HepG2 (cell line): Measurements from ENCODE around the gene RBM47. TPM values are rescaled to one million over a fixed set of nuclear protein-coding genes. Genes with fewer than 3 reads are reported as not detected.

ENCODE experiments used
- ETS1 ChIP-seq: sonication (generic); formaldehyde crosslinking; IDR thresholded peaks from 2 replicates; pipeline ENCODE4 v1.4.0; 2020; ENCODE audit warnings: missing genetic modification reagents
- GMEB1 ChIP-seq: sonication (generic); formaldehyde crosslinking; IDR thresholded peaks from 2 replicates; pipeline ENCODE4 v1.5.1; 2020; ENCODE audit warnings: missing genetic modification reagents, mild to moderate bottlenecking, borderline replicate concordance
- IRX3 ChIP-seq: sonication (generic); formaldehyde crosslinking; IDR thresholded peaks from 2 replicates; pipeline ENCODE4 v1.8.1; 2023; ENCODE audit warnings: mild to moderate bottlenecking, low read depth, missing genetic modification reagents, borderline replicate concordance
- MAF1 ChIP-seq: sonication (generic); formaldehyde crosslinking; IDR thresholded peaks from 2 replicates; pipeline ENCODE4 v1.5.0; 2020; ENCODE audit warnings: missing genetic modification reagents, borderline replicate concordance
- TAF15 ChIP-seq: fragments of 200-400 bp; formaldehyde crosslinking; IDR thresholded peaks from one replicate; pipeline ENCODE4 v1.6.1; 2018; ENCODE audit warnings: mild to moderate bottlenecking, low read depth, low read length; ENCODE audit not compliant: poor library complexity, severe bottlenecking
- ZBTB4 ChIP-seq: sonication (generic); formaldehyde crosslinking; IDR thresholded peaks from 2 replicates; pipeline ENCODE4 v1.4.0; 2020; ENCODE audit warnings: missing genetic modification reagents, mild to moderate bottlenecking, borderline replicate concordance
- ZFP1 ChIP-seq: IDR thresholded peaks from 2 replicates; pipeline ENCODE4 v1.6.1; 2016
- ZNF232 ChIP-seq: sonication (generic); formaldehyde crosslinking; IDR thresholded peaks from 2 replicates; pipeline ENCODE4 v1.4.0; 2020; ENCODE audit warnings: missing genetic modification reagents, borderline replicate concordance
- polyA plus RNA-seq, 8 experiments: library from polyadenylated mRNA; depleted of rRNA in 3 of 8; stranded (reverse) in 7 of 8; unstranded in 1 of 8; fragments of >200 nt; fragmentation: Illumina TruSeq in 4 of 8; extraction: Trizol in 4 of 8; gene quantifications; 2 replicates each; pipeline versions ENCODE4 v1.2.1 to v1.2.3, GENCODE V29; 2011 to 2016; ENCODE audit warnings: low read depth in 4 of 8, missing spikeins in 1 of 8, mixed read lengths in 1 of 8; ENCODE audit not compliant: insufficient read depth in 1 of 8
- total RNA-seq, 5 experiments: library from RNA; depleted of rRNA; stranded (reverse); fragments of >200 nt; fragmentation: Illumina TruSeq; extraction: Trizol; gene quantifications; 2 replicates each; pipeline ENCODE4 v1.2.3, GENCODE V29; 2016; ENCODE audit warnings: low read depth in 1 of 5

RBM47 gene
- total and polyA plus RNA-seq, 2 of the 13 experiments (the other 11 are each of a cell fraction or from before 2014, with no cell fraction given), result 1.2 to 2.5 TPM

- TF ChIP-seq ETS1, result no peak
- TF ChIP-seq TAF15, result no peak
- TF ChIP-seq ZNF232 (CRISPR knock-in tag), result no peak
- TF ChIP-seq IRX3 (CRISPR knock-in tag), result no peak
- no peak for TF ChIP-seq ZFP1 (CRISPR knock-in tag)
- TF ChIP-seq ZBTB4 (CRISPR knock-in tag), result no peak
- TF ChIP-seq GMEB1, result no peak
- no peak for TF ChIP-seq MAF1 (CRISPR knock-in tag)
These were observed 81.9 kb downstream of the RBM47 start (continued) for GRCh38 chr4:40547789-40548132.
